AG04450 (cell line): Measurements from ENCODE around the gene STOML3. TPM values are rescaled to one million over a fixed set of nuclear protein-coding genes. Genes with fewer than 3 reads are reported as not detected.
A peak's percentile ranks its signal among the peaks of the same experiment; 100 is the strongest.

Source experiments
- CTCF ChIA-PET: fragments of 300-600, 350-600 bp; formaldehyde crosslinking; extraction: SDS; loops from one replicate; lab custom pipeline; 2022; ENCODE audit warnings: antibody characterized with exemption, inconsistent platforms; lab: Charles Lee
- POLR2A ChIA-PET: fragments of 350-600 bp; formaldehyde crosslinking; extraction: SDS; loops from one replicate; lab custom pipeline; 2021; ENCODE audit warnings: antibody characterized with exemption, inconsistent platforms; lab: Yijun Ruan, JAX
- DNase-seq: peaks from one replicate; pipeline ENCODE4 v3.0.0-alpha.2; 2011; ENCODE audit warnings: low read depth, low spot score
- H3K27ac ChIP-seq: one replicate; pipeline ENCODE4 v1.5.1; 2012; ENCODE audit warnings: low read depth, low read length, control low read depth
- H3K27me3 ChIP-seq: one replicate; pipeline ENCODE4 v1.6.0; 2012; ENCODE audit warnings: low read length; ENCODE audit not compliant: control insufficient read depth, insufficient read depth
- H3K4me3 ChIP-seq: 2 replicates; pipeline ENCODE4 v1.5.1; 2011; ENCODE audit warnings: mild to moderate bottlenecking, low read depth, low read length, control low read depth
- H3K9me3 ChIP-seq: 2 replicates; pipeline ENCODE4 v1.5.1; 2012; ENCODE audit warnings: low read length; ENCODE audit not compliant: control insufficient read depth, insufficient read depth
- CTCF ChIP-seq: IDR thresholded peaks from 2 replicates; pipeline ENCODE4 v1.5.1; 2011; ENCODE audit warnings: low read depth, low read length, control low read depth, inconsistent platforms
- polyA plus RNA-seq: library from polyadenylated mRNA; depleted of rRNA; stranded (reverse); fragments of >200 nt; gene quantifications from 2 replicates; pipeline ENCODE4 v1.2.3, GENCODE V29; 2011

STOML3 gene
- polyA plus RNA-seq, 1 experiment: not detected

GRCh38 chr13:39035204-39035603 is 44.6 kb upstream of the STOML3 start:
- TF ChIP-seq CTCF: no peak
- CTCF ChIA-PET: interaction anchor here (0.5 to 0.6 kb wide), 2 partner anchors 297 to 383 kb away, joined by 3 to 4 read pairs; no protein-coding TSS in a partner anchor
- no peak for DNase-seq
- peak overlapping the region; percentile 94 for H3K4me3 ChIP-seq
- H3K27ac ChIP-seq: no peak overlapping the region
- no peaks in the 10 kb centered on the region for H3K27me3 ChIP-seq
- no peaks in the 10 kb centered on the region for H3K9me3 ChIP-seq
- POLR2A ChIA-PET: no interaction called here

GRCh38 chr13:39034085-39034484 is 43.5 kb upstream of the STOML3 start:
- no peaks in the 10 kb centered on the region for H3K9me3 ChIP-seq
- H3K4me3 ChIP-seq: no peak overlapping the region
- TF ChIP-seq CTCF: no peak
- no peaks in the 10 kb centered on the region for H3K27me3 ChIP-seq
- H3K27ac ChIP-seq: no peak overlapping the region
- ChIA-PET POLR2A (no interaction called here), CTCF (interaction anchor here (0.6 kb wide), 1 partner anchor 324 kb away, joined by 3 read pairs; no protein-coding TSS in a partner anchor)
- no peak for DNase-seq

- no peaks in the 10 kb centered on the region for H3K9me3 ChIP-seq
- TF ChIP-seq CTCF: no peak
- ChIA-PET POLR2A (no interaction called here), CTCF (interaction anchor here (1.0 to 1.9 kb wide), 2 partner anchors 13 to 584 kb away, joined by 3 to 4 read pairs; no protein-coding TSS in a partner anchor)
- DNase-seq: no peak
- no peaks in the 10 kb centered on the region for H3K27me3 ChIP-seq
- H3K4me3 ChIP-seq: no peak overlapping the region
- H3K27ac ChIP-seq: no peak overlapping the region
Measured at GRCh38 chr13:39032150-39032549, 41.5 kb upstream of the STOML3 start.

- no peak for DNase-seq
- POLR2A ChIA-PET: no interaction called here
Measured at GRCh38 chr13:39025433-39025839, 34.8 kb upstream of the STOML3 start.

More at GRCh38 chr13:39025433-39025839, 34.8 kb upstream of the STOML3 start:
- H3K27me3 ChIP-seq: no peaks in the 10 kb centered on the region
- CTCF ChIA-PET: interaction anchor here (1.0 kb wide), 2 partner anchors 8 to 10 kb away, joined by 3 read pairs; no protein-coding TSS in a partner anchor
- TF ChIP-seq CTCF: no peak
- H3K27ac ChIP-seq: no peak overlapping the region
- no peak overlapping the region for H3K4me3 ChIP-seq
- H3K9me3 ChIP-seq: no peaks in the 10 kb centered on the region
